ENCODE results near the gene FGF12.

- TF ChIP-seq CTCF (IDR thresholded peaks at IDR 0.05; ENCODE audit: low read depth, low read length, poor library complexity, severe bottlenecking) (no peak), EZH2phosphoT487 (IDR thresholded peaks at IDR 0.05; ENCODE audit: borderline replicate concordance, low read length) (no peak)
These were observed 162.7 kb downstream of the FGF12 start for GRCh38 chr3:192564611-192565010.

Data from DOHH2 (cell line).